ENCODE results near the gene ZNF385A.

Gene ZNF385A

DNA sequence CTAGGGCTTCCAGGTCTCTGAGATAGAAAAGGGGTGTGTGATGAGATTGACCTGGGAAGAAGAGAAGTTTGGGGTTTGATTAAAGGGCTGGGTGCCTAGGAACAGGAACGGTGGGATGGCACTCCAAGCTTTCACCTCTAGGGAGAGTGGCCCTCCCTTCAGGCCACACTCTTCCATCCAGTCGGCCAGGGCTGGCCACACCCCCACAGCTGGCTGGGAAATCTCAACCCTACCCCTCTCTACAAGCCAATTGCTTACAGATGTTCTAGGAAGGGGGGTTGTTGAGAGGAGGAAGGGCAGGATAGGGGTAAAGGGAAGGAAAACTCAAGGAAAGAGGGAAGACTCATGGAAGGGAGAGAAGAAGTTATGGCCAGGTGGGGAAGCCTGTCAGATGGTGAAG, 41.2 kb upstream of the ZNF385A start:
- H3K27ac ChIP-seq (ENCODE audit: low read depth, low read length): no peak overlapping the region
- H3K27me3 ChIP-seq (ENCODE audit: insufficient read depth, low read length): no peaks in the 10 kb centered on the region
- H2AFZ ChIP-seq (ENCODE audit: insufficient read depth, low read length, poor library complexity): no peak overlapping the region
- no peak overlapping the region for H3K18ac ChIP-seq (ENCODE audit: low read length)
- H3K9me3 ChIP-seq (ENCODE audit: insufficient read depth, low read depth, low read length): no peaks in the 10 kb centered on the region
- no peak for DNase-seq
- H2BK5ac ChIP-seq (ENCODE audit: low read depth, low read length, poor library complexity): no peak overlapping the region
- no peak overlapping the region for H3K4ac ChIP-seq (ENCODE audit: low read depth, low read length)
- no peaks in the 10 kb centered on the region for H3K79me2 ChIP-seq (ENCODE audit: control insufficient read depth, insufficient read depth, low read length, poor library complexity)
- H3K79me1 ChIP-seq (ENCODE audit: low read length): no peaks in the 10 kb centered on the region
- no peak overlapping the region for H3K9ac ChIP-seq (ENCODE audit: low read length)
- H3K4me1 ChIP-seq (ENCODE audit: control insufficient read depth in 1 of 2, insufficient read depth in 2 of 2, low read length in 2 of 2): peaks cover 5 to 13% of the 10 kb centered on the region in 2 experiments
- no peak overlapping the region for H2BK12ac ChIP-seq (ENCODE audit: low read length)
- no peak overlapping the region for H4K12ac ChIP-seq (ENCODE audit: low read depth, low read length)
- no peak overlapping the region for H2BK120ac ChIP-seq (ENCODE audit: insufficient read depth, low read length, poor library complexity)
- no peak overlapping the region for H3K14ac ChIP-seq (ENCODE audit: low read length)
- H4K91ac ChIP-seq (ENCODE audit: low read depth, low read length): no peak overlapping the region
- no peak overlapping the region for H4K8ac ChIP-seq (ENCODE audit: low read depth, low read length)
- H3K4me2 ChIP-seq (ENCODE audit: low read length): no peak overlapping the region
- H3K23ac ChIP-seq (ENCODE audit: low read length): no peak overlapping the region
- H3K4me3 ChIP-seq (ENCODE audit: low read depth, low read length): no peak overlapping the region
- no peak overlapping the region for H2AK5ac ChIP-seq (ENCODE audit: low read length)
- no peaks in the 10 kb centered on the region for H3K36me3 ChIP-seq (ENCODE audit: control insufficient read depth in 1 of 2, insufficient read depth in 2 of 2, low read length in 2 of 2)
- WGBS (ENCODE audit: extremely low coverage, insufficient coverage, insufficient read length): no CpG with 5 or more reads among the region's 2 CpGs

DNA sequence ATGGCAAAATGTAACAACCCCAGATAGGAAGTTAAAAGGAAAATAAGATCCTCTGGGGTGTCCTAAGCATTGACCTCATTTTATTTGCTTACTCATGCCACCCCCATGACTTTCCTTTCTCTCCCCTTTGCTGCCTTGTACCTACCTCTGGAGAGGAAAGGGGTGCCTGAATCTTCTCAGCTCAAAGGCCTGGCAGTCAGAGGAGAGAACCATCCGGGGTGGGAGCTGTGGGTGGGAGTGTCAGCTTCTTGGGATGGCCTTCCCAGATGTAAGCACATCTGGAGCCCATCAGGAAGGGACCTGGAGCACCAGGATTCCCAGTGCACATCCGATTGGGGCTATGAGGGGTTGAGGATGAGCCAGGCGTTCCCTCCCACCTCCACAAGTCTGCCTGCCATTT, 39.7 kb upstream of the ZNF385A start:
- no peaks in the 10 kb centered on the region for H3K36me3 ChIP-seq (ENCODE audit: control insufficient read depth in 1 of 2, insufficient read depth in 2 of 2, low read length in 2 of 2)
- H3K14ac ChIP-seq (ENCODE audit: low read length): no peak overlapping the region
- H3K23ac ChIP-seq (ENCODE audit: low read length): no peak overlapping the region
- H3K9me3 ChIP-seq (ENCODE audit: insufficient read depth, low read depth, low read length): no peaks in the 10 kb centered on the region
- no peaks in the 10 kb centered on the region for H3K27me3 ChIP-seq (ENCODE audit: insufficient read depth, low read length)
- no peak overlapping the region for H4K8ac ChIP-seq (ENCODE audit: low read depth, low read length)
- H3K4me2 ChIP-seq (ENCODE audit: low read length): no peak overlapping the region
- peaks cover 16 to 22% of the 10 kb centered on the region in 2 experiments for H3K4me1 ChIP-seq (ENCODE audit: control insufficient read depth in 1 of 2, insufficient read depth in 2 of 2, low read length in 2 of 2)
- no peak overlapping the region for H3K27ac ChIP-seq (ENCODE audit: low read depth, low read length)
- no peak overlapping the region for H2AFZ ChIP-seq (ENCODE audit: insufficient read depth, low read length, poor library complexity)
- H3K4me3 ChIP-seq (ENCODE audit: low read depth, low read length): no peak overlapping the region
- no peaks in the 10 kb centered on the region for H3K79me2 ChIP-seq (ENCODE audit: control insufficient read depth, insufficient read depth, low read length, poor library complexity)
- H4K12ac ChIP-seq (ENCODE audit: low read depth, low read length): no peak overlapping the region
- WGBS (ENCODE audit: extremely low coverage, insufficient coverage, insufficient read length): no CpG with 5 or more reads among the region's 3 CpGs
- H4K91ac ChIP-seq (ENCODE audit: low read depth, low read length): no peak overlapping the region
- H3K18ac ChIP-seq (ENCODE audit: low read length): no peak overlapping the region
- no peak overlapping the region for H3K9ac ChIP-seq (ENCODE audit: low read length)
- DNase-seq: no peak
- H3K4ac ChIP-seq (ENCODE audit: low read depth, low read length): no peak overlapping the region
- H2BK120ac ChIP-seq (ENCODE audit: insufficient read depth, low read length, poor library complexity): no peak overlapping the region
- no peak overlapping the region for H2AK5ac ChIP-seq (ENCODE audit: low read length)
- H2BK12ac ChIP-seq (ENCODE audit: low read length): no peak overlapping the region
- H3K79me1 ChIP-seq (ENCODE audit: low read length): peaks cover 7% of the 10 kb centered on the region
- no peak overlapping the region for H2BK5ac ChIP-seq (ENCODE audit: low read depth, low read length, poor library complexity)

DNA sequence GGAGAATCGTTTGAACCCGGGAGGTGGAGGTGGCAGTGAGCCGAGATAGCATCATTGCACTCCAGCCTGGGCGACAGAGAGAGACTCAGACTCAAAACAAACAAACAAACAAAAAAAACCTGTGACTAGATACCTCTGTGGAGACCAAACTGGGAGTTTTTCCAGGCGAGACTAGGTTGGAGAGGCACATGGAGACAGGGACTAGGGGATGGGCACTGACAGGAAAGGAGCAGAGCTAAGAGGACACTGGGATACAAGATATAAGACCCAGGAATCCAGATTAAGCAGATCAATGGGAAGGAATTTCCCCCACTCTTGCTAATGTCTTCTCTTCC, 39.2 kb upstream of the ZNF385A start:
- Histone ChIP-seq H3K79me2 (ENCODE audit: control insufficient read depth, insufficient read depth, low read length, poor library complexity) (peaks cover 2% of the 10 kb centered on the region), H3K14ac (ENCODE audit: low read length) (no peak overlapping the region), H3K9ac (ENCODE audit: low read length) (no peak overlapping the region), H2BK5ac (ENCODE audit: low read depth, low read length, poor library complexity) (no peak overlapping the region), H2AK5ac (ENCODE audit: low read length) (no peak overlapping the region), H3K4ac (ENCODE audit: low read depth, low read length) (no peak overlapping the region), H3K79me1 (ENCODE audit: low read length) (peaks cover 11% of the 10 kb centered on the region), H3K27ac (ENCODE audit: low read depth, low read length) (no peak overlapping the region), H3K18ac (ENCODE audit: low read length) (no peak overlapping the region), H3K4me3 (ENCODE audit: low read depth, low read length) (no peak overlapping the region), H4K12ac (ENCODE audit: low read depth, low read length) (no peak overlapping the region), H3K4me1 (ENCODE audit: control insufficient read depth in 1 of 2, insufficient read depth in 2 of 2, low read length in 2 of 2) (peaks cover 16 to 22% of the 10 kb centered on the region in 2 experiments), H3K23ac (ENCODE audit: low read length) (no peak overlapping the region), H2BK120ac (ENCODE audit: insufficient read depth, low read length, poor library complexity) (no peak overlapping the region), H3K27me3 (ENCODE audit: insufficient read depth, low read length) (no peaks in the 10 kb centered on the region), H2AFZ (ENCODE audit: insufficient read depth, low read length, poor library complexity) (no peak overlapping the region), H2BK12ac (ENCODE audit: low read length) (no peak overlapping the region), H3K9me3 (ENCODE audit: insufficient read depth, low read depth, low read length) (no peaks in the 10 kb centered on the region), H3K4me2 (ENCODE audit: low read length) (no peak overlapping the region), H4K8ac (ENCODE audit: low read depth, low read length) (no peak overlapping the region), H4K91ac (ENCODE audit: low read depth, low read length) (no peak overlapping the region), H3K36me3 (ENCODE audit: control insufficient read depth in 1 of 2, insufficient read depth in 2 of 2, low read length in 2 of 2) (no peaks in the 10 kb centered on the region)
- no CpG with 5 or more reads among the region's 5 CpGs for WGBS (ENCODE audit: extremely low coverage, insufficient coverage, insufficient read length)
- DNase-seq: peak in 1 of 2 donors; percentile 69

DNA sequence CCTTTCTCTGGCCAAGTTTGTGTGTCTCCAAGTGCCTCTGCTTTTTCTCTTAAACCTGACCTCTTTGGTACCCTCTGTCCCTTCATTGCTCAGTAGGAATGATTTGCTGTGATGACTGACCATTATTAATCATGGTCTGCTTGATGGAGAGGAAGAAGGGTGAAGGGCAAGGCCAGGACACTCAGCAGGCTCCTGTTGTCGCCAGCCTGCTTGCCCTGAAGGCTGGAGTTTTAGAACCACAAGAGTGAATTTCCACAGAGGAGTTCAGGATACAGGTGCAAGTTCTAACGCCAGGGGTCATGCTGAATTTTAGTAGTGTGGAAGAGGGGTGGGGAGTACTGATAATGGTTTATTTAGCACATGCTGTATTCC, 37.3 kb upstream of the ZNF385A start:
- no peak overlapping the region for H2AK5ac ChIP-seq (ENCODE audit: low read length)
- no peak overlapping the region for H4K12ac ChIP-seq (ENCODE audit: low read depth, low read length)
- no peaks in the 10 kb centered on the region for H3K9me3 ChIP-seq (ENCODE audit: insufficient read depth, low read depth, low read length)
- H3K9ac ChIP-seq (ENCODE audit: low read length): no peak overlapping the region
- H2BK5ac ChIP-seq (ENCODE audit: low read depth, low read length, poor library complexity): no peak overlapping the region
- no peak overlapping the region for H3K18ac ChIP-seq (ENCODE audit: low read length)
- H3K79me1 ChIP-seq (ENCODE audit: low read length): peaks cover 18% of the 10 kb centered on the region
- H3K27ac ChIP-seq (ENCODE audit: low read depth, low read length): no peak overlapping the region
- H3K14ac ChIP-seq (ENCODE audit: low read length): no peak overlapping the region
- H4K8ac ChIP-seq (ENCODE audit: low read depth, low read length): no peak overlapping the region
- no peaks in the 10 kb centered on the region for H3K27me3 ChIP-seq (ENCODE audit: insufficient read depth, low read length)
- peaks cover 10% of the 10 kb centered on the region for H3K79me2 ChIP-seq (ENCODE audit: control insufficient read depth, insufficient read depth, low read length, poor library complexity)
- no peak overlapping the region for H3K23ac ChIP-seq (ENCODE audit: low read length)
- H3K4ac ChIP-seq (ENCODE audit: low read depth, low read length): no peak overlapping the region
- no peak overlapping the region for H3K4me2 ChIP-seq (ENCODE audit: low read length)
- no peak overlapping the region for H4K91ac ChIP-seq (ENCODE audit: low read depth, low read length)
- DNase-seq: no peak
- no peak overlapping the region for H2BK12ac ChIP-seq (ENCODE audit: low read length)
- WGBS (ENCODE audit: extremely low coverage, insufficient coverage, insufficient read length): no CpG with 5 or more reads among the region's 2 CpGs
- H2BK120ac ChIP-seq (ENCODE audit: insufficient read depth, low read length, poor library complexity): no peak overlapping the region
- no peaks in the 10 kb centered on the region for H3K36me3 ChIP-seq (ENCODE audit: control insufficient read depth in 1 of 2, insufficient read depth in 2 of 2, low read length in 2 of 2)
- H3K4me1 ChIP-seq (ENCODE audit: control insufficient read depth in 1 of 2, insufficient read depth in 2 of 2, low read length in 2 of 2): peaks cover 20 to 23% of the 10 kb centered on the region in 2 experiments
- no peak overlapping the region for H2AFZ ChIP-seq (ENCODE audit: insufficient read depth, low read length, poor library complexity)
- no peak overlapping the region for H3K4me3 ChIP-seq (ENCODE audit: low read depth, low read length)
